Endothelial cell of umbilical vein (primary cell): ENCODE results near the gene TMC3. TPM values are rescaled to one million over a fixed set of nuclear protein-coding genes. Genes with fewer than 3 reads are reported as not detected.

Experiments used
- BruUV-seq: library from RNA; stranded (reverse); fragments of 400-500 nt; replicated peaks from 2 replicates; lab custom pipeline; 2021; lab: Mats Ljungman, UMichigan
- CTCF ChIA-PET: fragments of 300-600, 350-600 bp; sonication (Branson Sonifier 250); formaldehyde crosslinking; loops from one replicate; lab custom pipeline; 2021; ENCODE audit warnings: antibody characterized with exemption, inconsistent platforms; lab: Charles Lee
- POLR2A ChIA-PET: fragments of 300-600, 350-600 bp; sonication (Branson Sonifier 250); formaldehyde crosslinking; loops from one replicate; lab custom pipeline; 2021; ENCODE audit warnings: antibody characterized with exemption, inconsistent platforms; lab: Charles Lee
- DNase-seq: peaks from one replicate; pipeline ENCODE4 v3.0.0-alpha.2; 2011; ENCODE audit warnings: low read depth, low spot score
- FAIRE-seq: peaks from 2 replicates; lab custom pipeline; 2011; peaks lifted over from hg19 to GRCh38; lab: Jason Lieb, UNC
- H2AFZ ChIP-seq: 2 replicates; pipeline ENCODE4 v1.6.0; 2012; ENCODE audit warnings: low read depth, low read length, control low read depth, inconsistent platforms
- H3K27ac ChIP-seq: 2 replicates; pipeline ENCODE4 v1.5.1; 2011; ENCODE audit warnings: low read depth, mild to moderate bottlenecking, control low read depth, low read length, moderate library complexity; ENCODE audit not compliant: insufficient read depth
- H3K27me3 ChIP-seq, 2 experiments: 2 replicates each; pipeline versions ENCODE4 v1.6.0 to v1.6.1; 2011; ENCODE audit warnings: low read length in 2 of 2, mixed read lengths in 1 of 2; ENCODE audit not compliant: control insufficient read depth in 2 of 2, insufficient read depth in 2 of 2
- H3K36me3 ChIP-seq, 2 experiments: 2 replicates in 1 of 2; 3 replicates in 1 of 2; pipeline ENCODE4 v1.5.1; 2011; ENCODE audit warnings: low read length in 2 of 2, mild to moderate bottlenecking in 1 of 2, moderate library complexity in 1 of 2; ENCODE audit not compliant: control insufficient read depth in 2 of 2, insufficient read depth in 2 of 2; ENCODE audit errors: extremely low read depth in 1 of 2
- H3K4me1 ChIP-seq: 3 replicates; pipeline ENCODE4 v1.5.1; 2011; ENCODE audit warnings: mild to moderate bottlenecking, low read length; ENCODE audit not compliant: control insufficient read depth, insufficient read depth; ENCODE audit errors: extremely low read depth
- H3K4me2 ChIP-seq: 2 replicates; pipeline ENCODE4 v1.6.1; 2011; ENCODE audit warnings: low read length, control low read depth, mixed read lengths; ENCODE audit not compliant: insufficient read depth
- H3K4me3 ChIP-seq, 3 experiments: fragments of 200-600 bp in 1 of 3; sonication (generic), shearing (Covaris generic) in 1 of 3; replicated peaks in 1 of 3; 2 replicates each; pipeline ENCODE4 v1.5.1; 2011 to 2016; ENCODE audit warnings: control low read depth in 3 of 3, low read length in 3 of 3, mild to moderate bottlenecking in 2 of 3, inconsistent platforms in 1 of 3, low read depth in 1 of 3, moderate library complexity in 1 of 3; ENCODE audit not compliant: insufficient read depth in 1 of 3
- H3K79me2 ChIP-seq: 2 replicates; pipeline ENCODE4 v1.6.0; 2012; ENCODE audit warnings: low read length, inconsistent platforms; ENCODE audit not compliant: control insufficient read depth, insufficient read depth
- H3K9ac ChIP-seq: replicated peaks from 2 replicates; pipeline ENCODE3; 2011; ENCODE audit warnings: low read length, control low read depth; ENCODE audit not compliant: insufficient read depth; ENCODE audit errors: extremely low read depth
- H3K9me1 ChIP-seq: replicated peaks from 3 replicates; pipeline ENCODE4 v1.6.0; 2011; ENCODE audit warnings: mild to moderate bottlenecking, low read length; ENCODE audit not compliant: control insufficient read depth, insufficient read depth; ENCODE audit errors: extremely low read depth
- H3K9me3 ChIP-seq: replicated peaks from 2 replicates; pipeline ENCODE4 v1.5.1; 2012; ENCODE audit warnings: low read length, inconsistent platforms; ENCODE audit not compliant: control insufficient read depth, insufficient read depth
- H4K20me1 ChIP-seq: replicated peaks from 2 replicates; pipeline ENCODE3; 2011; ENCODE audit warnings: mild to moderate bottlenecking, low read length; ENCODE audit not compliant: control insufficient read depth, insufficient read depth; ENCODE audit errors: extremely low read depth
- CTCF ChIP-seq, 2 donors: IDR thresholded peaks; 1 replicate in 1 of 2; 2 replicates in 1 of 2; pipeline ENCODE4 v1.5.1; 2011; ENCODE audit warnings: low read length in 2 of 2, mild to moderate bottlenecking in 2 of 2, moderate library complexity in 2 of 2, control low read depth in 1 of 2, inconsistent platforms in 1 of 2, low read depth in 1 of 2; ENCODE audit not compliant: insufficient read depth in 1 of 2; ENCODE audit errors: extremely low read depth in 1 of 2
- EZH2 ChIP-seq: IDR thresholded peaks from 2 replicates; pipeline ENCODE4 v1.6.1; 2012; ENCODE audit warnings: borderline replicate concordance, low read depth, mild to moderate bottlenecking, moderate library complexity, low read length, inconsistent platforms; ENCODE audit not compliant: severe bottlenecking
- FOS ChIP-seq: IDR thresholded peaks from 2 replicates; pipeline ENCODE4 v1.6.1; 2011; ENCODE audit warnings: mild to moderate bottlenecking, low read length, moderate library complexity, borderline replicate concordance; ENCODE audit not compliant: insufficient read depth
- GATA2 ChIP-seq: IDR thresholded peaks from 2 replicates; pipeline ENCODE4 v1.7.0; 2011; ENCODE audit warnings: low read depth, mild to moderate bottlenecking, moderate library complexity, mixed read lengths, low read length; ENCODE audit not compliant: insufficient read length, insufficient read depth
- JUN ChIP-seq: IDR thresholded peaks from 2 replicates; pipeline ENCODE4 v1.6.1; 2011; ENCODE audit warnings: borderline replicate concordance, low read depth; ENCODE audit not compliant: insufficient read length, insufficient read depth
- MYC ChIP-seq: IDR thresholded peaks from one replicate; pipeline ENCODE4 v1.6.1; 2011; ENCODE audit warnings: mild to moderate bottlenecking, low read depth, low read length
- POLR2A ChIP-seq: IDR thresholded peaks from 2 replicates; pipeline ENCODE4 v1.6.1; 2012; ENCODE audit warnings: low read depth, mild to moderate bottlenecking, control low read depth, low read length
- POLR2AphosphoS5 ChIP-seq: IDR thresholded peaks from 2 replicates; pipeline ENCODE4 v1.6.1; 2012; ENCODE audit warnings: low read depth, mild to moderate bottlenecking, control low read depth, low read length, moderate library complexity; ENCODE audit not compliant: insufficient read depth
- dilution Hi-C: fragments of 300-500 bp; cut with MboI; formaldehyde crosslinking; loops from one replicate; pipeline ENCODE4 v1.15.0; 2019; ENCODE audit warnings: low sequenced_read_pairs; ENCODE audit not compliant: extremely low pct_ligation_motif_present
- intact Hi-C: fragments of 100-400 bp; cut with micrococcal nuclease; formaldehyde crosslinking; loops from one replicate; pipeline ENCODE4 v1.10.0; 2022
- polyA plus RNA-seq, 4 experiments: library from polyadenylated mRNA; depleted of rRNA in 3 of 4; stranded (reverse) in 3 of 4; unstranded in 1 of 4; fragments of >200 nt; gene quantifications; 2 replicates each; pipeline versions ENCODE4 v1.2.1 to v1.2.3, GENCODE V29; 2011 to 2012; ENCODE audit warnings: missing spikeins in 1 of 4
- total RNA-seq: library from RNA; stranded (reverse); gene quantifications from 2 replicates; pipeline ENCODE4 v1.2.3, GENCODE V29; 2021
- TF ChIP-seq, protein P1 (sequence below): IDR thresholded peaks from 2 replicates; pipeline ENCODE4 v1.6.1; 2011; ENCODE audit not compliant: insufficient read depth, insufficient read length

Gene TMC3
- total and polyA plus RNA-seq, 2 donors (not counting 3 experiments of a cell fraction or from before 2014, with no cell fraction given), result not detected

DNA sequence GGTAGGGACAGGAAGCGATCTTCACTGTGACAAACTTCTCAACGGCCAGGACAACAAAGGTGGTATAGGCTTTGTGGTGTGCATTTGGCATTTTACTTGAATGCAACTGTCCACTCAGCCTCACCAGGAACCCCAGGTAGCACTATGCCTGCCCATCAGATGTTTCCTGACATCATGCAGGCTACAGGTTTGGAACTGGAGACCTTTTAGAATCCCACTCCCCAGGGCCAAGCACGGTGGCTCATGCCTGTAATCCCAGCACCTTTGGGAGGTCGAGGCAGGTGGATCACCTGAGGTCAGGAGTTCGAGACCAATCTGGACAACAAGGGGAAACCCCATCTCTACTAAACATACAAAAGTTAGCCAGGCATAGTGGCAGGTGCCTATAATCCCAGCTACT, 59.6 kb downstream of the TMC3 start:
- Histone ChIP-seq H3K4me3 (no peak overlapping the region), H3K9ac (no peak overlapping the region), H3K9me1 (no peaks in the 10 kb centered on the region), H4K20me1 (no peaks in the 10 kb centered on the region), H3K4me1 (no peaks in the 10 kb centered on the region), H3K27ac (no peak overlapping the region), H2AFZ (no peak overlapping the region), H3K36me3 (no peaks in the 10 kb centered on the region), H3K27me3 (no peaks in the 10 kb centered on the region), H3K79me2 (no peaks in the 10 kb centered on the region), H3K9me3 (no peaks in the 10 kb centered on the region), H3K4me2 (no peak overlapping the region)
- BruUV-seq, result no TSS peak
- DNase-seq (no peak), FAIRE-seq (no peak)
- intact Hi-C loops (no loop called here), dilution Hi-C loops (no loop called here)
- ChIA-PET CTCF (no interaction called here), POLR2A (no interaction called here)
- TF ChIP-seq POLR2AphosphoS5, result no peak
- TF ChIP-seq CTCF (IDR thresholded peaks at IDR 0.05; ENCODE audit: extremely low read depth in 1 of 2, insufficient read depth in 1 of 2, low read depth in 1 of 2, low read length in 2 of 2), result no peak

- Histone ChIP-seq H3K4me1 (no peaks in the 10 kb centered on the region), H3K9ac (no peak overlapping the region), H3K4me3 (no peak overlapping the region), H3K27me3 (no peaks in the 10 kb centered on the region), H3K36me3 (no peaks in the 10 kb centered on the region), H3K4me2 (no peak overlapping the region), H3K9me1 (no peaks in the 10 kb centered on the region), H3K79me2 (no peaks in the 10 kb centered on the region), H4K20me1 (no peaks in the 10 kb centered on the region), H3K9me3 (no peaks in the 10 kb centered on the region), H3K27ac (no peak overlapping the region), H2AFZ (no peak overlapping the region)
- dilution Hi-C loops, result no loop called here
- ChIA-PET POLR2A (no interaction called here), CTCF (no interaction called here)
- intact Hi-C loops, result no loop called here
- FAIRE-seq, result no peak
- TF ChIP-seq CTCF (IDR thresholded peaks at IDR 0.05; ENCODE audit: extremely low read depth in 1 of 2, insufficient read depth in 1 of 2, low read depth in 1 of 2, low read length in 2 of 2) (no peak), POLR2A (no peak), JUN (no peak), MYC (no peak), EZH2 (no peak), FOS (no peak), GATA2 (no peak), POLR2AphosphoS5 (no peak)
- TF ChIP-seq, protein P1, sequence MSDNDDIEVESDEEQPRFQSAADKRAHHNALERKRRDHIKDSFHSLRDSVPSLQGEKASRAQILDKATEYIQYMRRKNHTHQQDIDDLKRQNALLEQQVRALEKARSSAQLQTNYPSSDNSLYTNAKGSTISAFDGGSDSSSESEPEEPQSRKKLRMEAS, result no peak
- no TSS peak for BruUV-seq
- DNase-seq, result no peak
Measured at GRCh38 chr15:81313686-81314085, 60.3 kb downstream of the TMC3 start.
